D341Med (cell line): Measurements from ENCODE around the gene HPS6.

Source experiments
- DNase-seq: peaks from one replicate; pipeline ENCODE4 v3.0.0; 2012; ENCODE audit warnings: low spot score

HPS6 gene

GRCh38 chr10:102069071-102069470 is 3.9 kb downstream of the HPS6 start:
- DNase-seq = no peak

- DNase-seq = peak; percentile 76
Measured at GRCh38 chr10:102072673-102073527, 7.8 kb downstream of the HPS6 start.

DNA sequence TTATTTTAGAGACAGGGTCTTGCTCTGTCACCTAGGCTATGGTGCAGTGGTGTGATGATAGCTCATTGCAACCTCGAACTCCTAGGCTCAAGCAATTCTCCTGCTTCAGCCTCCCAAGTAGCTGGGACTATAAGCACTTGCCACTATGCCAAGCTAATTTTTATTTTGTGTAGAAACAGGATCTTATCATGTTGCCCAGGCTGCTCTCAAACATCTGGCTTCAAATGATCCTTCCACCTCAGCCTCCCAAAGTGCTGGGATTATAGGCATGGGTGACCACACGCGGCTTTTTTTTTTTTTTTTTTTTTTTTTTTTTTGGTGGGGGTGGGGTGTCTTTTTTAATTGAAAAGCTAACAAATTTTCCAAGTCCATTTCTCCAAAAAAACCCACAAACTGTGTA is 18.4 kb downstream of the HPS6 start:
- DNase-seq = no peak

GRCh38 chr10:102085336-102085735 is 20.2 kb downstream of the HPS6 start:
- DNase-seq = no peak

DNA sequence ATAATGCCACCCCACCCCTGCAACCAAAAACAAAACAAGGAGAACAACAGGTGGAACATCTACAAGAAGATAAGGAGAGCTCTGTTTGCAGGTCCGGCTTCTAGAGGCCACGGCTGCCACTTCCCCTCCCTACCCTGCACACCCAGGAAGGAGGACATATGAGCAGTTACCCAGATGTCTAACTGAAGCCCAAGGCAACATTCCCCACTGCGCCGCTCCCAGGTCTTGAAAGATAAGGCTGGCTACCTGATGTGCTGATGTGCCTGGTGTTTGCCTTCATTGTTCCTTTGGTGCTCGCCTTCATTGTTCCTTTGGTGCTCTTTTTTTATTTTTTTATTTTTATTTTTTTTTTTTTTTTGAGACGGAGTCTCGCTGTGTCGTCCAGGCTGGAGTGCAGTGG is 21.0 kb downstream of the HPS6 start:
- DNase-seq = no peak

GRCh38 chr10:102090772-102091171 is 25.6 kb downstream of the HPS6 start:
- DNase-seq = no peak

DNA sequence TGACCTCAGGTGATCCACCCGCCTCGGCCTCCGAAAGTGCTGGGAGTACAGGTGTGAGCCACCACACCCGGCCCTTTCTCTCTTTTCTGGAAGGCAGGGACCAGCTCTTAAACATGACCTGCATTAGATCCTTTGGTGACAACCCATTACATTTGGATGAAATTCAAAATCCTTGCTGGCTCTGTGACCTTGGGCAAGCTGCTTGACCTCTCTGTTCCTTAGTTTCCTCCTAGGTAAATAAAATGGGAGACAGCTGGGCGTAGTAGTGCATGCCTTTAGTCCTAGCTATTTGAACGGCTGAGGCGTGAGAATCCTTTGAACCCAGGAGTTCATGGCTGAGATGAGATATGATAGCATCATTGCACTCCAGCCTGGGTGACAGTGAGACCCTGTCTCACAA is 31.3 kb downstream of the HPS6 start:
- no peak for DNase-seq

- no peak for DNase-seq
Measured at GRCh38 chr10:102101152-102101551, 36.0 kb downstream of the HPS6 start.

DNA sequence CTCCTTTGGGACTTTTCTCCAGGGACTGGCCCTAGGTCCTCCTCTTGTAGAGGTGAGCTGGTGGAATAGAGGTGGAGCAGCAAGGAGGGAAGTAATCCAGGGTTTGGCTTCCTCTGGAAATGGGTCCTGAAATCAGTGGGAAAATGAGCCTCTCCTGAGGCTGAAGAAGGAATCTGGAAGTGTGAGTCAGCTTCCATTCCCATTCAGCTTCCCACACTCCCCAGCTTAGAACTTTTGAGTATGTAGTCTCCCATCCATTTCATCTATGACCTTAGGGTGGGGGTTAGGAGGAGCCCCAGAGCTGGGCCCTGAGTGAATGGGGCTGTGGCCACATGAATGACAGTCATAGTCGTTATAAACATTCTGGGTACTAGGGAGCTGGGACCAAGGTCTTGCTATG is 37.3 kb downstream of the HPS6 start:
- DNase-seq = no peak

DNA sequence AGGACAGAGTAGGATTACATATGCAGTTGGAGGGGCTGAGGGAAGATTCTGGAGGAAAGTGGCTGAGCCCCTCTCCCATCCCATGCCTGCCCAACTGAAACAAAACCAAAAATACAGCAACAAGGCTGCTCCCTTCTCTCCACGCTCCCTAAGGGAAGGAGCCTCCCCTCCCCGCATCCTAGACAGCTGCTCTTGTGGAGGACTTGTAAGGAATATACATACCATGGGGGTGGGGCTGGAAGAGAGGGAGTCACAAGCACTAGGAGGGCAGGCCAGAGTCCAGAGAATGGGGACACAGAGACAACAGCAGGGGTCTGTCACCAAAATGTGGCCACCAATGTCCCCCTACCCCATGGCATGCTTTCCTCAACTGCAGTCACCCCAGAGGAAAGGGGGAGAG is 41.8 kb downstream of the HPS6 start:
- DNase-seq = no peak

- no peak for DNase-seq
Measured at GRCh38 chr10:102109166-102110116, 44.3 kb downstream of the HPS6 start.

DNA sequence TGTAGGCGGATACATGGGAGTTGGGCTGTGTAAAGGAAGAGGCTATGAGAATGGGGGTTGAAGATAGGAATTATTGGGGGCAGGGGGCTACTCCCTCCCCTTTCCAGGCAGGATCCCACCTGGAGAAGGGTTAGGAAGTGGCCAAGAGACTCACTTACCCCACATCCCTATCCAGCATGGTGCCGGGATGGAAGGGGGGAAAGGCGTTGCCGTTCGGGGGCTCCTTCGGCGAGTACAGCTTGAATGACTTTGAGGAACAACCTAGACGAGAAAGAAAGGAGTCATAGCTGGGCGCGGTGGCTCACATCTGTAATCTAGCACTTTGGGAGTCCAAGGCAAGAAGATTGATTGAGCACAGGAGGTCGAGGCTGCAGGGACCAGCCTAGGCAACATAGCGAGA is 46.1 kb downstream of the HPS6 start:
- no peak for DNase-seq

GRCh38 chr10:102112210-102112817 is 47.2 kb downstream of the HPS6 start:
- no peak for DNase-seq

DNA sequence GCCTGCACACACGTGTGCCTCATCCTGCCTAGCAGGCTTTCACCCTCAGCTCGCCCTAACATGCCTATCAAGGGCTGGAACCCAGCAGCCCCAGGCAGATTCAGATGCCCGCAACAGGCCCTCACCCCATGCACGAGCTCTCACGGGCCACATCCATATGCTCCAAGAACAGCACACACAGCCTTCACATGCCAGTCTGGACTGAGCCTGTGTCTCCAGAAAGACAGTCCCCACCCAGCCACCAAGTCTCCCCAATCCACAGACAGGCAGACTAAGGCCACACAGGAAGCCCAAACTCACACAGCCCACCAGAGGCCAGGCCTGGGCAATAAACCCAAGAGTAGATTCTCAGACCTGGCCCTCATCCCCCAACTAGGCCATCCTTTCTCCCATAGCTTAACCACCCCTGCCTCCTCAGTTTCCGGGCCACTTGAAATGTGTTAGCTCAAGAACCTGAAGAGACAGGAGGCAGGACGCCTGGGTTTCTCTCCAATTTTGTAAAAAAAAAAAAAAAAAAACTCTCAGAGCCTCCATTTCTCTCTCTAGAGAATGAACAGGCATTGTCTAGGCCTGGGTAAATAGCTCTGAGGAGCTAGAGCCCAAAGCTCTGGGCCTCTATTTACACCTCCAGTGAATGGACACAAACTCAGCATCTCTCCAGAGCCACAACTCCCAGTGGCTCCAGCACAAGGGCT is 48.3 kb downstream of the HPS6 start:
- no peak for DNase-seq

DNA sequence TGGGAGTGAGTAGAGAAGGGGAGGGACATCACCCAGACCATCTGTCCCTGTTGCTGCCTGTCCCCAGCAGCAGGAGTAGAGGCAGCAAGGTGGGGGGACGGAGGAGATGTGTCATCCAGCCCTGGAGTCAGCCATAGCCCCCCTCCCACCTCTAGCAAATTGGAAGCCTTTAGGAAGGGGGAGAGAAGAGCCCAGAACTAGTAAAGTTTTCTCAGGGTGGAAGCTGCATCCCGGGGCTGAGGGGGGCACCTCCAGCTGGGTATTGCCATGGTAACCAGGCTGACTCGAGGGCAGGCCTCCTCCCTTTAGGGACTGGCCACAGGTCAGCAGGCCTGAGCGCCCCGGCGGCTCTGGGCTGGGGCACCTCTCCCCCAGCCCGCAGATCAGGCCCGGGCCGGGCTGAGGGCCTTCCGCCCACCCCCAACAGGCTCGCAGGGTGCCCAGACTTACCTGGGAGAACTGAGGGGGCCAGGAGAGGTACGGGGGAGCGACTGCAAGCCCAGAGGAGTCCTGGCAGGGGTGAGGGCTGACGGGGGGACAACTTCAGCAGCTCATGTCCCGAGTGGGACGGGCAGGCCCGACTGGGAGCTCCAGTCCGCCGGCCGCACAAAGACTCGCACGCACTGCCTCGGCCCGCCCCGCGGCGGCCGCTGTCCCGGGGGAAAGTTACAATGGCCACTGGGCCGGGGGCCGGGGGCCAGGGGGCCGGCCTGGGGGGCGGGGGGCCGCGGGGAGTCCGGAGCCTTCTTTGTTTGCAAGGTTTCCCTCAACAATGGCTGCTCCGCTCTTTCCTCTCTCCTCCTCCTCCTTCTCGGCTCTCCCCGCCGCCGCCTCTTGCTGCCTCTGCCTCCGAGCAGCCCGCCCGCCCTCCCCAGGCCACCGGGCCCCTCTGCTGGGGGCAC is 49.1 kb downstream of the HPS6 start:
- DNase-seq = peak; percentile 59

DNA sequence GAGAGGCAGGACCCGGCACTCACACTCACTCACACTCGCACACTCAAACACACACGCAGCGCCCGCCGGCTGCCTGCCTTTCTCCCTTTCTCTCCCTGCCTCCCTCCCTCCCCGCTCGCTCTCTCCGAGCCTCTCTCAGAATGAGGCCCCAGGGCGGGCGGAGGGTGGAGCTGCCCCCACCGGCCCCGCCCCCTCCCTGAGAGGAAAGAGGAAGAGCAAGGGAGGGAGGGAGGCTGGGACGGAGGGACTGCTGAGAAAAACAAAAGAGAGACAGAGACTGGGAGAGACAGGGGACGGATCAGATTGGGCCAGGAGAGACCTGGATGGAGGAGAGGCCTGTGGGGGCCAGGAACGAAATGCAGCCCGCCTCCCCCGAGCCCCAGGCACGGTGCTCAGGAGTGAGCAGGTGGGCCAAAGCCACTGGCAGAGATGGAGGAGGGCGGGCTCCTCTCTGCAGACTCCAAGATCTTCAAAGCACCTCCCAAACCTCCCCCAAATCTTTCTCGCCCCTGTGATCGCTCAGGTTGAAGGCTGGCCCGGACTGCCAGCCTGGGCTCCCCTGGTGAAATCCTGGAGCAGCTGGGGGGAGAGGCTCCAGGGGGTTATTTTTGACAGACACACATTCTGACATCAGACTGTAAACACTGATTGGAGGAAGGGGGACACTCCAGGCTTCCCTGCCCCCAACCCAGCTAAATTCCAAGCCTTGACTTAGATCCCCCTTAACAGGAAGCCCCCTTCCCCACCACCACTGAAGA is 49.9 kb downstream of the HPS6 start:
- peak; percentile 75 for DNase-seq

DNA sequence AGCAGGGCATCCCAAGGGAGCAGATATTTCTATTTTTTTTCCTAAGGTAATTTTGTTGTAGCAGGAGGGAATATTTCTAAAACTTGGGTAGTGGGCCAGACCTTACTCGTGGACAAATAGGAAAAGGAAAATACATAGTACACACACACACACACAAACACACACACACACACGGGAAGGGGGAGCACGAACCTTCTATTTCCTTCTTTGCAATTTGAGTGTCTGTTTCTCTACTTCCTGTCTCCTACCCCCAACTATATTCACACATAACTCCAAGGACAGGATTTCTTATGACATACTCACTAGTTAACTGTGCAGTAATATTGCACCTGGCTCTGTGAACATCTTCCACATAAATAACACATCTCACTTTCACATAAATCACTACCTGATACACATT is 50.6 kb downstream of the HPS6 start:
- no peak for DNase-seq

- no peak for DNase-seq
Measured at GRCh38 chr10:102116656-102117055, 51.5 kb downstream of the HPS6 start.
